ENCODE data around the gene VPS33A. TPM values are rescaled to one million over a fixed set of nuclear protein-coding genes. Genes with fewer than 3 reads are reported as not detected.
"Not testable (repeated sequence)": the region's sequence is repeated elsewhere in the genome, so short reads cannot be mapped to it uniquely, and the experiment has no call there.

VPS33A gene
- total and polyA plus RNA-seq, 4 donors: 6.4 to 14.9 (median 10.0) TPM

GRCh38 chr12:122258462-122258861 lies 7.8 kb downstream of the VPS33A start:
- WGBS: 95% methylated on average over 4 of the region's 4 CpGs
- H3K9me3 ChIP-seq (ENCODE audit: control insufficient read depth in 4 of 4, low read length in 3 of 4); H3K4me3 ChIP-seq (ENCODE audit: low read depth in 1 of 3, low read length in 3 of 3); DNase-seq (ENCODE audit: low spot score); H3K4me1 ChIP-seq (ENCODE audit: control insufficient read depth in 4 of 4, insufficient read depth in 4 of 4, low read length in 3 of 4); H3K27ac ChIP-seq (ENCODE audit: low read depth in 1 of 2, low read length in 2 of 2); H3K27me3 ChIP-seq (ENCODE audit: control insufficient read depth in 4 of 4, insufficient read depth in 4 of 4, low read length in 3 of 4); H3K9ac ChIP-seq (ENCODE audit: low read depth in 1 of 2, low read length in 2 of 2): not testable (repeated sequence)
- H3K36me3 ChIP-seq (ENCODE audit: control insufficient read depth in 4 of 4, insufficient read depth in 3 of 4, low read depth in 1 of 4, low read length in 3 of 4): peaks cover 14 to 33% (median 28%) of the 10 kb centered on the region in 4 donors

- 96% methylated on average over 8 of the region's 8 CpGs for WGBS
- H3K9ac ChIP-seq (ENCODE audit: low read depth in 1 of 2, low read length in 2 of 2): no peak overlapping the region
- peaks cover 2 to 13% (median 10%) of the 10 kb centered on the region in 4 donors for H3K36me3 ChIP-seq (ENCODE audit: control insufficient read depth in 4 of 4, insufficient read depth in 3 of 4, low read depth in 1 of 4, low read length in 3 of 4)
- TF ChIP-seq HNF4A (conservative IDR thresholded peaks at IDR 0.05): no peak
- TF ChIP-seq ZBTB33 (IDR thresholded peaks at IDR 0.05): no peak
- TF ChIP-seq YY1 (IDR thresholded peaks at IDR 0.05): no peak
- no peak for TF ChIP-seq FOXA2 (IDR thresholded peaks at IDR 0.05)
- no peak for TF ChIP-seq RAD21 (IDR thresholded peaks at IDR 0.05)
- no peak for TF ChIP-seq REST (IDR thresholded peaks at IDR 0.05)
- no peak for TF ChIP-seq TAF1 (conservative IDR thresholded peaks at IDR 0.05)
- no peak for TF ChIP-seq NR2F2 (IDR thresholded peaks at IDR 0.05)
- TF ChIP-seq RXRA (IDR thresholded peaks at IDR 0.05): no peak
- TF ChIP-seq MAX (IDR thresholded peaks at IDR 0.05): no peak
- H3K4me3 ChIP-seq (ENCODE audit: low read depth in 1 of 3, low read length in 3 of 3): no peak overlapping the region
- no peak overlapping the region for H3K27ac ChIP-seq (ENCODE audit: low read depth in 1 of 2, low read length in 2 of 2)
- no peaks in the 10 kb centered on the region for H3K4me1 ChIP-seq (ENCODE audit: control insufficient read depth in 4 of 4, insufficient read depth in 4 of 4, low read length in 3 of 4)
- H3K27me3 ChIP-seq (ENCODE audit: control insufficient read depth in 4 of 4, insufficient read depth in 4 of 4, low read length in 3 of 4): no peaks in the 10 kb centered on the region
- H3K9me3 ChIP-seq (ENCODE audit: control insufficient read depth in 4 of 4, low read length in 3 of 4): no peaks in the 10 kb centered on the region
- no peak for DNase-seq (ENCODE audit: low spot score)
Measured at GRCh38 chr12:122250536-122250935, 15.8 kb downstream of the VPS33A start.

GRCh38 chr12:122250047-122250446 lies 16.2 kb downstream of the VPS33A start:
- H3K9me3 ChIP-seq (ENCODE audit: control insufficient read depth in 4 of 4, low read length in 3 of 4): no peaks in the 10 kb centered on the region
- H3K36me3 ChIP-seq (ENCODE audit: control insufficient read depth in 4 of 4, insufficient read depth in 3 of 4, low read depth in 1 of 4, low read length in 3 of 4): peaks cover 2 to 13% (median 10%) of the 10 kb centered on the region in 4 donors
- H3K27ac ChIP-seq (ENCODE audit: low read depth in 1 of 2, low read length in 2 of 2): no peak overlapping the region
- no peaks in the 10 kb centered on the region for H3K27me3 ChIP-seq (ENCODE audit: control insufficient read depth in 4 of 4, insufficient read depth in 4 of 4, low read length in 3 of 4)
- no peaks in the 10 kb centered on the region for H3K4me1 ChIP-seq (ENCODE audit: control insufficient read depth in 4 of 4, insufficient read depth in 4 of 4, low read length in 3 of 4)
- WGBS: 97% methylated on average over 6 of the region's 6 CpGs
- H3K9ac ChIP-seq (ENCODE audit: low read depth in 1 of 2, low read length in 2 of 2): no peak overlapping the region
- H3K4me3 ChIP-seq (ENCODE audit: low read depth in 1 of 3, low read length in 3 of 3): no peak overlapping the region
- no peak for DNase-seq (ENCODE audit: low spot score)
- TF ChIP-seq NR2F2 (IDR thresholded peaks at IDR 0.05) (no peak), ATF3 (IDR thresholded peaks at IDR 0.05) (no peak), TAF1 (conservative IDR thresholded peaks at IDR 0.05) (no peak), YY1 (IDR thresholded peaks at IDR 0.05) (no peak), CTCF (IDR thresholded peaks at IDR 0.05; ENCODE audit: low read depth, low read length, missing input control) (no peak), JUND (IDR thresholded peaks at IDR 0.05) (no peak), RAD21 (IDR thresholded peaks at IDR 0.05) (no peak), REST (IDR thresholded peaks at IDR 0.05) (no peak), EGR1 (IDR thresholded peaks at IDR 0.05; ENCODE audit: low read depth in 2 of 2) (no peak), MAX (IDR thresholded peaks at IDR 0.05) (no peak), SP1 (IDR thresholded peaks at IDR 0.05) (no peak), GABPA (IDR thresholded peaks at IDR 0.05 in 1 of 2, conservative IDR thresholded peaks at IDR 0.05 in 1 of 2) (no peak)
